SKM-1 (cell line): ENCODE measurements around the gene GFOD2.
"Not testable (repeated sequence)": the region's sequence is repeated elsewhere in the genome, so short reads cannot be mapped to it uniquely, and the experiment has no call there.

Experiments
- DNase-seq: peaks from one replicate; lab custom pipeline; 2025; ENCODE audit not compliant: unreplicated experiment; lab: John Stamatoyannopoulos, UW

The GFOD2 gene

GRCh38 chr16:67707210-67707609 is 11.9 kb downstream of the GFOD2 start:
- DNase-seq: no peak

- no peak for DNase-seq
Observed at GRCh38 chr16:67704110-67704509, 15.0 kb downstream of the GFOD2 start.

- no peak for DNase-seq
Observed at GRCh38 chr16:67703626-67704025, 15.5 kb downstream of the GFOD2 start.

GRCh38 chr16:67702130-67702529 is 17.0 kb downstream of the GFOD2 start:
- DNase-seq: no peak

GRCh38 chr16:67701420-67701819 is 17.7 kb downstream of the GFOD2 start:
- no peak for DNase-seq

GRCh38 chr16:67699265-67699664 is 19.9 kb downstream of the GFOD2 start:
- DNase-seq: no peak

GRCh38 chr16:67697422-67698185 is 21.5 kb downstream of the GFOD2 start:
- peak; percentile 84 for DNase-seq

GRCh38 chr16:67694611-67695010 is 24.5 kb downstream of the GFOD2 start:
- no peak for DNase-seq

- DNase-seq: not testable (repeated sequence)
Observed at GRCh38 chr16:67693517-67694285, 25.4 kb downstream of the GFOD2 start.

- DNase-seq: no peak
Observed at GRCh38 chr16:67685388-67686112, 33.6 kb downstream of the GFOD2 start.

GRCh38 chr16:67683767-67684166 is 35.3 kb downstream of the GFOD2 start:
- DNase-seq: no peak

GRCh38 chr16:67679935-67680897 is 38.9 kb downstream of the GFOD2 start:
- no peak for DNase-seq

GRCh38 chr16:67678354-67679023 is 40.6 kb downstream of the GFOD2 start:
- no peak for DNase-seq

GRCh38 chr16:67677712-67678111 is 41.4 kb downstream of the GFOD2 start:
- DNase-seq: no peak

- DNase-seq: no peak
Observed at GRCh38 chr16:67676939-67677338, 42.2 kb downstream of the GFOD2 start.

- no peak for DNase-seq
Observed at GRCh38 chr16:67676516-67676915, 42.6 kb downstream of the GFOD2 start.

GRCh38 chr16:67675999-67676398 is 43.1 kb downstream of the GFOD2 start:
- no peak for DNase-seq

- DNase-seq: no peak
Observed at GRCh38 chr16:67675579-67675935, 43.6 kb downstream of the GFOD2 start.

GRCh38 chr16:67674851-67675578 is 44.1 kb downstream of the GFOD2 start:
- no peak for DNase-seq
